Epidermal melanocyte (primary cell): ENCODE measurements around the gene KRT77.

Experiments
- DNase-seq: peaks from one replicate; pipeline ENCODE4 v3.0.0; 2011; ENCODE audit warnings: low spot score; ENCODE audit not compliant: insufficient read length

KRT77 gene

DNA sequence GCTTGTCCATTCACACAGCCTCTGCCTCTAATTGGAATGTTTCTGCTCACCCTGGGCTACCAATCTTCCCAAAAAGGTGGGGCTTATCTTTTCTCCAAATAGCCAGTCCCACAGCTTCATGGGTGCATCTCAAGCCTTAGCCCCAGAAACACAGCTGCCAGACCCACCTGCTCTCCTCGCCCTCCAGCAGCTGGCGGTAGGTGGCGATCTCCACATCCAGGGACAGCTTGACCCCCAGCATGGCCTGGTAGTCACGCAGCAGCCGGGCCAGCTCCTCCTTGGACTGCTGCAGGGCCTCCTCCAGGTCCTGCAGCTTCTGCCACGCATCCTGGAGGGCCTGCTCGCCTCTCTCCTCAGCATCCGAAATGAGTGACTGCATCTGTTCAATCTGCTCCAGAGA is 11.1 kb downstream of the KRT77 start:
- DNase-seq: no peak

DNA sequence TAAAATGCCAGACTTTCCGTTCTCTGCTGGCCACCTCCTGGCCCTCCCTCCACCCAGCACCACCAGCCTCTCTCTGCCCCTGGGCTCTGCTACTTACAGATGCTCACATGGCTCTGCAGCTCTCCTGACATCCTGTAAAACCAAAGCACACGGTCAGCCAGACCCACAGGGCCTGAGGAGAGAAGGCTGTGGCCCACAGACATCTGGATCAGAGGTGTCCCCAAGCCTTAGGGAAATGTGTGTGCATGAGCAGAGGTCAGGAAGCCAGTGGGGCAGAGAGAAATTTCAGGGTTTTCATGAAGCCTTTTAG is 11.5 kb downstream of the KRT77 start:
- DNase-seq: no peak

DNA sequence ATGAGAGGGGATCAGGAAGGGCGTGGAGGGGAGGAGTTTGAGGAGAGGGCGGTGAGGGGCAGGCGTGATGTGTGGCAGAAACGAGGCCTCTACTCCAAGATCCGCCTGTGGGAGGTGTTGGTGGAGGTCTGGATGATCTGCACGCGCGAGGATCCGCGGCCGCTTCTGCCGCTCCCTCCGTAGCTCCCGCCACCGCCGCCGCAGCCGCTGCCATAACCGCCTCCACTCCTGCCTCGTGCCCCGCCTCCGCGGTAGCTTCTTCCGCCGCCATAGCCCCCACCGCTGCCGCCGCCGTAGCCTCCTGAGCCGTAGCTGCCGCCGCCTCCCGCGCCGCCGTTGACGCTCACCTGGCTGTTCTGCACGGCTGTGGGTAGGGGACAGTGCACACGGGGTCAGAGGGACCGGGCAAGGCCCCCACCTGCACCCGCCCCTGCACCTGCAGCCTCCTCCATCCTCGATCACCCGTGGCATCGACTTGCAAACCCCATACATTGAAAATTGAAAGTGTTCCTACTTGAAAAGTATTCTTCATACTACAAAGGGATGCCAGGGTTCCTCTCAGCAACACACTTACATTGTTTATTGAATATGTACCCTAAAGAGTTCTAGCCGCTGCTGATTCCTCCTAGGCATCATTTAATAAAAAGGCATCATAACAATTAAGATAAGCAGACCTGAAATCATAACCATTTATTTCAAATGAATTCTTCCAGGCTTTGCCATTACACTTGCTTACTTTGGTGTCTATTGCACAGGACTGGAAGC is 12.1 kb downstream of the KRT77 start:
- DNase-seq: no peak

DNA sequence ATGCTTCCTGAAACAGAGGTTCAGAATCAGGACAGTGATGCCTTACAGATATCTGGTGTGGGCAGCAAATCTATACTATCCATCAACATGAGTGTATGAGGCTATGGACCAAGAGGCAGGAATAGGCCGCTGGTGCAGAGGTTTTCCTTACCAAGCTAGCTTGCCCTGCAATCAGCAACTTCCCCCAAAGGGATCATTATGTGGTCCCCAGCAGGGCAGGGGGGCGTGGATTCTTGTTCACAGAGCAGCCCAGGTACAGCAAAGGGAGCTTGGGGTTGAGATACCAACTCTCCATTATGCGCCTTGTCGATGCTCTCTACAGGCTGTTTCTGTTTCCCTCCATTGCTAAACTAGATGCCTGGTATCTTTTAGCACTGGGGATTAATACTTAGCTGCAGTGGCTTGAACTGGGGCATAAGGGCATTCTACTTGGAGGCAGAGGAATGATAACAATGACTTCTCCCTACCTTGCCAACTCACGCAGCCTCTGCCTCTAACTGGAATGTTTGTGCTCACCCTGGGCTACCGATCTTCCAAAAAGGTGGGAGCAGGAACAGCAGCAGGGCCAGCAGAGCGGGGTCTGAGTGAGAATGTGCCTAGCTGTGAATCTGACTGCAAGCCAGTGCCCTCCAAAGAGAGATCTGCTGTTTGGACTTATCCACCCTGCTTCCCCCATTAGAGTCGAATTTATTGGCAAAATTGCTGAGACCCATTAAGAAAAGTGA is 12.8 kb downstream of the KRT77 start:
- no peak for DNase-seq

DNA sequence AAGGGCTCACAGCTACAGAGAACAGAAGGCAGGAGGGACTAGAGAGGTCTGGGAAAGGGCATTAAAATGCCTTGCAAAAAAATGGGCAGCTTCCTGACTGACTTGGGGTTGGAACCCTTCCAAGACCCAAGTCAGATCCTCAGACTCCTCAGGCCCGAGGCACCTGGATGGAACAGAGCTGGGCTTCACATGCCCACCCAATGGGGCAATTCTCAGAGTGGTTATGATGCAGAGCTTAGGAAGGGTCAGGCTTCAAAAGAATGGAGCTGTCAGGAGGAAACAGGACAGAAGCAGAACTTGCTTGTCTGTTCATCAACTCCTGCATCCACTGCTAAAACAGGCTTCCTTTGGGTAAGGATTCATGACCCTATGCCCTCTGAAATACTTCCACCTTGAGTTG is 13.4 kb downstream of the KRT77 start:
- no peak for DNase-seq

DNA sequence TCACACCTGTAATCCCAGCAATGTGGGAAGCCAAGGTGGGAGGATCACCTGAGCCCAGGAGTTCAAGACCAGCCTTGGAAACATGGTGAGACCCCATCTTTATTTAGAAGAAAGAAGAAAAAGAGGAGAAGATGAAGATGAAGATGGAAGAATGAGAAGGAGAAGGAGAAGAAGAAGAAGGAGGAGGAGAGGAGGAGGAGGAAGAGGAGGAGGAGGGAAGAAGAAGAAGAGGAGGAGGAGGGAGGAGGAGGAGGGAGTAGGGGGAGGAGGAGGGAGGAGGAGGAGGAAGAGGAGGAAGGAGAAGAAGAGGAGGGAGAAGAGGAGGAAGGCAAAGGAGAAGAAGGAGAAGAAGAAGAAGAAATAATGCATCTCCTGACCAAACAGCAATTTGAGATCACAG is 14.1 kb downstream of the KRT77 start:
- no peak for DNase-seq

DNA sequence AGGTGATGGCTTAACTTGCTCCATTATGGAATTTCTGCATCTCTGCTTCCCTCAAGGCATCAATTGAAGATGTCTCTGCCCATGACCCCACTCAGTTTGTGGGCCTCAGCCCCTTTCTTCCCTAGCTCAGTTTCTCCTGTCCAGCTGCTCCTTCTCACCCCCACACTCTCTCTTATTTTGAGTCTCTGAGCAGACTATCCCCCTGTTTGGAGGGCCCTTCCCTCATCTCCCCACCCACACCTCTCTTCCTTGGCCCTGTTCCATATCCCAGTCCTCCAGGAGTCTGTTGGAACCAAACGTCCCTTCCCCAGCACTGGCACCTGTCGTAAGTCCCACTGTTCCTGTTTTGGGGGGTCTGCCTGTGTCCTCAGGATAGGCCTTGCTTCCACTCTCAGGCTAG is 14.8 kb downstream of the KRT77 start:
- DNase-seq: no peak

DNA sequence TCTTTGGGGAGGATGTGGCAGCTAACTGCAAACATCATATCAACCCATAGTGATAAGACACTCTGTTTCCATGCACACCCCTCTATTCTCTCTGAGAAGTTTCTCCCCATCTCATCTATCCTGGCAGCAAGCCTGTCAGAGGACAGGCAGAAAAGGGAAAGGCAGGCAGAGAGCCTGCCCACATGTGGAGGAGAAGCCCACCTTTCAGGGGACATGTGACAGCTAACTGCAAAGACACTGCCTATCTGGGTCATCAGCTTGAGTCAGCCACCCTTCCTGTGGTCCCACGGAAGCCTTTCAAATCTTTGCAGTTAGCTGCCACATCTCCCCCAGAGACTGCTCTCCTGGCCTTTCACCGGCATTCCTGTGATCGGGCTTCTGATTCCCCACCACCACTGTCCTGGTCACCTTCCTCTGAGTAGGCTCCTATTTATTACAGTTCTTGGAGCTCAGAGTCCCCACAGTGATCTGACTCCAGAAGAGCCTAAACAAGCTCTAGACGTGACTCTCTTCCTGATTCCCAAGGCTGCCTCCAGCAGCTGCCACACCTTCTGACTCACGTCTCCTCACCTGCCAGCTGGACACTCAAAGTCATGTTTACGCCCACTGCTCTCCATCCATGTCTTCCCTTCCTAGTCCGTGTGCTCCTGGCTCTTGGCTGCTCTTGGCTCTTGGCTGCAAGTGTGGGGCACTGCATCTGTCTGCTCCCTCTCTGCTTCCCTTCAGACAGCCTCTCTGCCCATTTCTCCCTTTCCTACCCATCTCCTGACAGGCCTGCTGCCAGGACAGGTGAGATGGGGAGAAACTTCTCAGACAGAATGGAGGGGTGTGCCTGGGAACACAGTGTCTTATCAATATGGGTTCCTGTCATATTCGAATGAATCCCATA is 15.6 kb downstream of the KRT77 start:
- DNase-seq: no peak

- DNase-seq: no peak
Measured at GRCh38 chr12:52686756-52687487, 16.4 kb downstream of the KRT77 start.

DNA sequence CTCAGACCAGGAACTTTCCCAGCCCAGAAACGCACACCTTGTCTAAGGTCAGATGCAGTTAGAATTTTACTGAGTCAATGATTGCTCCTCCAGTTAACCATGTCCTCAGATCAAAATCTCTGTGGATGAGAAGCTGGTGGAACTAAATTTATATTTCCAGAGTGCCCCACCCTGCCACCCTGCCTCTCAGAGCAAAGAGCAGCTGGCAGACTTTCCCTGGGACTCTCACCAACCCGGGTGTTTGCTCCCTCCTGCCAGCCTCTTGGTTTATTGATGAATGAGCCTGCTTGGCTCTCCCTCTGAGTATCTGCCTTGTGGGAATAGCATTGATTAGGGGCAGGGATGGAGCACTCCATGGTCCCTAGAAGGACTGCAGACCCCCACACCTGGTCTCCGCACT is 17.3 kb downstream of the KRT77 start:
- no peak for DNase-seq

GRCh38 chr12:52685406-52685890 is 17.9 kb downstream of the KRT77 start:
- no peak for DNase-seq

- no peak for DNase-seq
Measured at GRCh38 chr12:52684431-52684830, 18.9 kb downstream of the KRT77 start.

DNA sequence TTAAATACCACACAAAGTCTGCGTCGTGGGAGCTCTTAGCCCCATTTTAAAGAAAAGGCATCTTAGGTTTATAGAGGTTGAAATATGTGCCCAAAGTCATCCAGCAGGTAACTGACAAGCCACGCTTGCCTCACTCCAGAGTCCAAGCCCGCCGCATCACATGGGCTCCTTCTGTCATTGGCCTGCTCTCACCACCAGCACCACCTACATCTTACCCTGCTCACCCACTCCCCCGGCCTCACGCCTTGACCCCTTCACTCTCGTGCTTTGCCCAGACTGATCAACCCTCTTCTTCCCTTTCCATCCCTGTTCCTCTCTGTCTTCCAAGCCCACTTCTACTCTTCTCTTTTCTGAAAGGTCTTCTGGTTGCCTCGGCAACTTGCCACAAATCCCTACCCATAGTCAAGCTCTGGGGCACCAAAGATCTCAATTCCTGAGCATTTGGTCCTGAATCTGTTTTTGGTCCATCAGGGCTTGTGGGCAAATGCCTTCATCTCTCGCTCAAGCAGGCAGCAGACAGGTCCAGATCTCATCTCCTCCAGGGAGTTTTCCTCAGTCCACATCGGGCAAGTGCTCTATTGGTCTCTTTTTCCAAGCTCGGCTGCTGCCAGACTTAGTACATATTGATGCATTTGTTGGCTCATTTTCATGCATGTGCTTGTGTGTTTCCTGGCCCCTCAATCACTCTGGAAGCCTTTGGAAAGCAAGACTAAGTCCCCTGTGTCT is 19.6 kb downstream of the KRT77 start:
- DNase-seq: no peak

- no peak for DNase-seq
Measured at GRCh38 chr12:52682938-52683574, 20.3 kb downstream of the KRT77 start.

DNA sequence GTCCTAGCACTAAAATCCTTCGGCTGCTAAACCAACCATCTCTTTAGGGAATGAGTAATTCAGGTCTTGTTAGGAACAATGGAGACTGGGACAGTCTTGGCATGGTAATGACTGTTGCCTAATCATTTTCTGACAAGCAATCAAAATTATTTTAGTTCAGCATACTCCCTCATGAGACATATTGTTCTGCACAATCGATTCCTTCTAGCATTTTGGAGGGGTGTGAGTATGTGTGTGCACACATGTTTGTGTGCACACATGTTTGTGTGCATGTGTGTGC is 21.0 kb downstream of the KRT77 start:
- DNase-seq: no peak

- DNase-seq: no peak
Measured at GRCh38 chr12:52681526-52682380, 21.6 kb downstream of the KRT77 start.

DNA sequence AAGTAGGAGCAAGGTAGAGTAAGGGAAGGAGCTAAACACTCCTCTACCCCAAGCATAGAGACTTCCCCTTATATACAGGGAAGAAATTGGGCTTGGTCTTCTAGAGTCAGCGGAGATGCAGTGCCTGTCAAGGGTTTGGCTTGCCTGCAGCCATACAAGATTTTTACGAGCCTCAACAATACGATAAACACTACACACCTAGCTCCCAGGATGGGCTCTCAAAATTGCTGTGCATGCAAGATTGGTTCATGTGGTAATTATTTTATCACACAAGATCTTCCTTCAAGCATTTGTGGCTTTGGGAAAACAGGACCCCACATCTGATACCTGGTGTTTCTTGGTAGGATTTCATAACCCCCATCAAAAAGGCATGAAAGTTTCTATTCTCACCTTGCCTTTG is 23.0 kb downstream of the KRT77 start, which contains the start of gene KRT1:
TSS of gene KRT1 (minus strand) at position 45 of the 400 bp plus-strand sequence. CDS start 59 bp downstream, outside the sequence.
- DNase-seq: no peak

GRCh38 chr12:52679875-52680274 is 23.4 kb downstream of the KRT77 start:
- no peak for DNase-seq

DNA sequence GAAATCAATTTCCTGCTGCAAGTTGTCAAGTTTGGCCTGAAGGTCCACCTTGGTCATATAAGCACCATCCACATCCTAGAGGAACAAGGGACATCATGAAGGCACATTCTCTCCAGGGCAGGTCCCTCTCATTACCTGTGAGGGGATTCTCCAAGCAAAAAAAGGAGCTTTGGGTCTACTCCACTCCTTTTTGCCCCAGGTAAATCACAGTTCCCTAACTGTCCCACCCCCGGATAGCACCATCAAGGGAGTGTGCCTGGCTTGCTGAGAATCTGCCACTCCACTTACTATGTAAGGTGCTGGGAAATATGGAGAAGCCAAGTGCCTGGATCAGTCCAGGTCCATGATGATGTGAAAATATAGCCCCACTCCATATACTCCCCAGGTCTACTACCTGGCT is 25.7 kb downstream of the KRT77 start:
- DNase-seq: no peak
